GM18907 (cell line): ENCODE measurements around the gene ZNF479.
"Not testable (repeated sequence)": the region's sequence is repeated elsewhere in the genome, so short reads cannot be mapped to it uniquely, and the experiment has no call there.

Source experiments
- ATAC-seq: cut with Tn5 transposase; IDR thresholded peaks from one replicate; pipeline ENCODE4 v1.9.1; 2021; ENCODE audit warnings: mild to moderate bottlenecking, moderate library complexity; ENCODE audit not compliant: unreplicated experiment

ZNF479 gene

GRCh38 chr7:57132336-57132735 is at the start of gene ZNF479:
ZNF479 (minus strand) TSS chr7:57132436; CDS start chr7:57132324, 112 bp downstream.
- ATAC-seq: not testable (repeated sequence)

GRCh38 chr7:57182031-57182430 is 49.8 kb upstream of the ZNF479 start:
- no peak for ATAC-seq

GRCh38 chr7:57181281-57181680 is 49.0 kb upstream of the ZNF479 start:
- ATAC-seq: no peak

GRCh38 chr7:57179776-57180415 is 47.7 kb upstream of the ZNF479 start:
- ATAC-seq: no peak

GRCh38 chr7:57178768-57179139 is 46.5 kb upstream of the ZNF479 start:
- no peak for ATAC-seq

GRCh38 chr7:57177856-57178767 is 45.9 kb upstream of the ZNF479 start:
- no peak for ATAC-seq

- ATAC-seq: no peak
Observed at GRCh38 chr7:57176928-57177635, 44.8 kb upstream of the ZNF479 start.

- ATAC-seq: no peak
Observed at GRCh38 chr7:57165285-57165899, 33.2 kb upstream of the ZNF479 start.

GRCh38 chr7:57120123-57120784 is 12.0 kb downstream of the ZNF479 start:
- ATAC-seq: not testable (repeated sequence)
